Measurements from ENCODE around the gene MYH13.

- TF ChIP-seq, protein P1, sequence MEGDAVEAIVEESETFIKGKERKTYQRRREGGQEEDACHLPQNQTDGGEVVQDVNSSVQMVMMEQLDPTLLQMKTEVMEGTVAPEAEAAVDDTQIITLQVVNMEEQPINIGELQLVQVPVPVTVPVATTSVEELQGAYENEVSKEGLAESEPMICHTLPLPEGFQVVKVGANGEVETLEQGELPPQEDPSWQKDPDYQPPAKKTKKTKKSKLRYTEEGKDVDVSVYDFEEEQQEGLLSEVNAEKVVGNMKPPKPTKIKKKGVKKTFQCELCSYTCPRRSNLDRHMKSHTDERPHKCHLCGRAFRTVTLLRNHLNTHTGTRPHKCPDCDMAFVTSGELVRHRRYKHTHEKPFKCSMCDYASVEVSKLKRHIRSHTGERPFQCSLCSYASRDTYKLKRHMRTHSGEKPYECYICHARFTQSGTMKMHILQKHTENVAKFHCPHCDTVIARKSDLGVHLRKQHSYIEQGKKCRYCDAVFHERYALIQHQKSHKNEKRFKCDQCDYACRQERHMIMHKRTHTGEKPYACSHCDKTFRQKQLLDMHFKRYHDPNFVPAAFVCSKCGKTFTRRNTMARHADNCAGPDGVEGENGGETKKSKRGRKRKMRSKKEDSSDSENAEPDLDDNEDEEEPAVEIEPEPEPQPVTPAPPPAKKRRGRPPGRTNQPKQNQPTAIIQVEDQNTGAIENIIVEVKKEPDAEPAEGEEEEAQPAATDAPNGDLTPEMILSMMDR (IDR thresholded peaks at IDR 0.05) = no peak
- TF ChIP-seq POLR2AphosphoS5 (IDR thresholded peaks at IDR 0.05) (no peak), EP300 (IDR thresholded peaks at IDR 0.05) (no peak)
Measured at GRCh38 chr17:10285896-10286295, 86.9 kb downstream of the MYH13 start.
